HepG2 (cell line): ENCODE data around the gene SMARCA4. TPM values are rescaled to one million over a fixed set of nuclear protein-coding genes. Genes with fewer than 3 reads are reported as not detected.

ENCODE experiments used
- ATAC-seq: fragments of 200-7000 bp; cut with Tn5 transposase; 3 replicates; pipeline ENCODE4 v1.9.1; 2020; ENCODE audit warnings: mild to moderate bottlenecking, moderate library complexity
- BruUV-seq: library from RNA; stranded (reverse); fragments of 400-500 nt; replicated peaks from 2 replicates; lab custom pipeline; 2021; lab: Mats Ljungman, UMichigan
- CTCF ChIA-PET: fragments of 300-600 bp; formaldehyde crosslinking; extraction: SDS; loops from one replicate; lab custom pipeline; 2021; ENCODE audit warnings: low total read pairs, inconsistent platforms, low intra/inter-chr PET ratio; lab: Yijun Ruan, JAX
- POLR2A ChIA-PET: fragments of 350-600 bp; sonication (Branson Sonifier 250); formaldehyde crosslinking; loops from one replicate; lab custom pipeline; 2020; ENCODE audit warnings: antibody characterized with exemption, inconsistent platforms; lab: Yijun Ruan, JAX
- DNase-seq: peaks from one replicate; pipeline ENCODE4 v3.0.0-alpha.2; 2015; ENCODE audit warnings: low spot score
- FAIRE-seq: peaks from 3 replicates; lab custom pipeline; 2011; peaks lifted over from hg19 to GRCh38; lab: Jason Lieb, UNC
- H2AFZ ChIP-seq: one replicate; pipeline ENCODE4 v1.6.1; 2011; ENCODE audit warnings: low read length, inconsistent platforms
- H3K27ac ChIP-seq: fragments of 300-600 bp; 3 replicates; pipeline ENCODE4 v1.8.0; 2011; ENCODE audit warnings: mixed run types, mild to moderate bottlenecking, mixed read lengths, low read length, inconsistent platforms; ENCODE audit not compliant: insufficient read depth; ENCODE audit errors: extremely low read length
- H3K27me3 ChIP-seq, 2 experiments: fragments of 200-600 bp in 1 of 2; 2 replicates in 1 of 2; 3 replicates in 1 of 2; pipeline versions ENCODE4 v1.6.0 to v1.8.0; 2011; ENCODE audit warnings: low read length in 2 of 2, mild to moderate bottlenecking in 2 of 2, moderate library complexity in 2 of 2, inconsistent platforms in 1 of 2; ENCODE audit not compliant: insufficient read depth in 2 of 2, control insufficient read depth in 1 of 2
- H3K36me3 ChIP-seq, 2 experiments: fragments of 200-600 bp in 1 of 2; replicated peaks in 1 of 2; 2 replicates in 1 of 2; 3 replicates in 1 of 2; pipeline versions ENCODE4 v1.5.1 to v1.8.0; 2011; ENCODE audit warnings: low read length in 2 of 2, inconsistent platforms in 1 of 2; ENCODE audit not compliant: insufficient read depth in 2 of 2, control insufficient read depth in 1 of 2
- H3K4me1 ChIP-seq: 2 replicates; pipeline ENCODE4 v1.5.1; 2012; ENCODE audit warnings: low read length, inconsistent platforms; ENCODE audit not compliant: insufficient read depth
- H3K4me2 ChIP-seq: 2 replicates; pipeline ENCODE4 v1.6.0; 2011; ENCODE audit warnings: low read depth, low read length, inconsistent platforms
- H3K4me3 ChIP-seq, 3 experiments: fragments of 200-600 bp in 1 of 3; sonication (generic), shearing (Covaris generic) in 1 of 3; replicated peaks in 1 of 3; 2 replicates each; pipeline ENCODE4 v1.5.1; 2011 to 2016; ENCODE audit warnings: low read length in 3 of 3, inconsistent platforms in 2 of 3, low read depth in 2 of 3, mild to moderate bottlenecking in 2 of 3, control low read depth in 1 of 3, mixed read lengths in 1 of 3; ENCODE audit not compliant: insufficient read depth in 1 of 3
- H3K79me2 ChIP-seq: one replicate; pipeline ENCODE4 v1.6.1; 2011; ENCODE audit warnings: low read length, inconsistent platforms; ENCODE audit not compliant: insufficient read depth
- H3K9ac ChIP-seq: 2 replicates; pipeline ENCODE4 v1.6.0; 2011; ENCODE audit warnings: mild to moderate bottlenecking, low read depth, low read length, inconsistent platforms; ENCODE audit not compliant: insufficient read depth
- H3K9me3 ChIP-seq: 2 replicates; pipeline ENCODE4 v1.5.1; 2012; ENCODE audit warnings: mild to moderate bottlenecking, low read length
- H4K20me1 ChIP-seq: 2 replicates; pipeline ENCODE4 v1.6.0; 2011; ENCODE audit warnings: inconsistent platforms, mild to moderate bottlenecking, low read length, moderate library complexity; ENCODE audit not compliant: insufficient read depth
- AGO2 ChIP-seq: fragments of 200-400 bp; formaldehyde crosslinking; optimal IDR thresholded peaks from 2 replicates; pipeline ENCODE3; 2017; ENCODE audit warnings: mild to moderate bottlenecking, low read depth, low read length, moderate library complexity
- IRF9 ChIP-seq: sonication (generic); formaldehyde crosslinking; IDR thresholded peaks from 2 replicates; pipeline ENCODE4 v1.8.0; 2022; ENCODE audit warnings: missing genetic modification reagents, mild to moderate bottlenecking, borderline replicate concordance
- THAP7 ChIP-seq: sonication (generic); formaldehyde crosslinking; IDR thresholded peaks from 2 replicates; pipeline ENCODE4 v1.8.1; 2023; ENCODE audit warnings: mild to moderate bottlenecking, missing genetic modification reagents
- ZNF704 ChIP-seq: sonication (generic); formaldehyde crosslinking; IDR thresholded peaks from 2 replicates; pipeline ENCODE4 v1.8.1; 2023; ENCODE audit warnings: mild to moderate bottlenecking, inconsistent platforms, moderate library complexity, missing genetic modification reagents, borderline replicate concordance
- WGBS: methylation state at CpG from one replicate; pipeline ENCODE4 v1.1.6; 2017; ENCODE audit warnings: low lambda C conversion rate; 5-methylcytosine and 5-hydroxymethylcytosine counted together
- in situ Hi-C: cut with HindIII; loops from 2 replicates; pipeline ENCODE4 v1.10.0; 2017; ENCODE audit warnings: low pct_unique_long_range_greater_than_20kb; ENCODE audit not compliant: extremely low pct_ligation_motif_present
- intact Hi-C: fragments of 100-400 bp; cut with micrococcal nuclease; formaldehyde crosslinking; loops from one replicate; pipeline ENCODE4 v1.10.0; 2022; ENCODE audit not compliant: unreplicated experiment
- polyA plus RNA-seq, 8 experiments: library from polyadenylated mRNA; depleted of rRNA in 3 of 8; stranded (reverse) in 7 of 8; unstranded in 1 of 8; fragments of >200 nt; fragmentation: Illumina TruSeq in 4 of 8; extraction: Trizol in 4 of 8; gene quantifications; 2 replicates each; pipeline versions ENCODE4 v1.2.1 to v1.2.3, GENCODE V29; 2011 to 2016; ENCODE audit warnings: low read depth in 4 of 8, missing spikeins in 1 of 8, mixed read lengths in 1 of 8; ENCODE audit not compliant: insufficient read depth in 1 of 8
- total RNA-seq, 5 experiments: library from RNA; depleted of rRNA; stranded (reverse); fragments of >200 nt; fragmentation: Illumina TruSeq; extraction: Trizol; gene quantifications; 2 replicates each; pipeline ENCODE4 v1.2.3, GENCODE V29; 2016; ENCODE audit warnings: low read depth in 1 of 5
- TF ChIP-seq, protein P1 (sequence below): sonication (generic); formaldehyde crosslinking; IDR thresholded peaks from 2 replicates; pipeline ENCODE4 v1.4.0; 2020; ENCODE audit warnings: missing genetic modification reagents, low read depth, mild to moderate bottlenecking, borderline replicate concordance

The SMARCA4 gene
- total and polyA plus RNA-seq, 2 of the 13 experiments (the other 11 are each of a cell fraction or from before 2014, with no cell fraction given) = 25.4 to 45.9 TPM

- WGBS = 97% methylated on average over 12 of the region's 24 CpGs
- H2AFZ ChIP-seq = no peak overlapping the region
- FAIRE-seq (no peak), ATAC-seq (no peak), DNase-seq (no peak)
- no TSS peak for BruUV-seq
- H3K27me3 ChIP-seq = no peaks in the 10 kb centered on the region
- CTCF ChIA-PET = no interaction called here
- H3K4me1 ChIP-seq = no peaks in the 10 kb centered on the region
- intact Hi-C loops = no loop called here
- no peaks in the 10 kb centered on the region for H3K9me3 ChIP-seq
- H3K27ac ChIP-seq = no peak overlapping the region
- no peak overlapping the region for H3K9ac ChIP-seq
- TF ChIP-seq ZNF704 = no peak
- peak; percentile 41 for TF ChIP-seq AGO2
- TF ChIP-seq, protein P1, sequence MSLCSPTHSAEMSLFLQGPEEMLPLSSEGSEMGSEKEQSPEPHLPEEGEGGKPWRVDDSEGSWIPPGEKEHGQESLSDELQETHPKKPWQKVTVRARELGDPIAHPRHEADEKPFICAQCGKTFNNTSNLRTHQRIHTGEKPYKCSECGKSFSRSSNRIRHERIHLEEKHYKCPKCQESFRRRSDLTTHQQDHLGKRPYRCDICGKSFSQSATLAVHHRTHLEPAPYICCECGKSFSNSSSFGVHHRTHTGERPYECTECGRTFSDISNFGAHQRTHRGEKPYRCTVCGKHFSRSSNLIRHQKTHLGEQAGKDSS (CRISPR knock-in tag) = no peak
- no peak for TF ChIP-seq THAP7 (CRISPR knock-in tag)
- TF ChIP-seq IRF9 (CRISPR knock-in tag) = no peak
- H3K79me2 ChIP-seq = no peaks in the 10 kb centered on the region
- H3K4me3 ChIP-seq = no peak overlapping the region
- no peaks in the 10 kb centered on the region for H4K20me1 ChIP-seq
- H3K4me2 ChIP-seq = no peak overlapping the region
- H3K36me3 ChIP-seq = peaks cover 29 to 61% of the 10 kb centered on the region in 2 experiments; a peak in 4 of 5 replicates
- in situ Hi-C loops = no loop called here
- POLR2A ChIA-PET = interaction anchor here (0.6 kb wide), 1 partner anchor 17 kb away, joined by 3 read pairs; no protein-coding TSS in a partner anchor
Measured at GRCh38 chr19:10913716-10914340, 47.0 kb upstream of the SMARCA4 start.
